GM18867 (cell line): ENCODE measurements around the gene DPH3.

ENCODE experiments used
- ATAC-seq: cut with Tn5 transposase; IDR thresholded peaks from one replicate; pipeline ENCODE4 v1.9.1; 2021; ENCODE audit warnings: mild to moderate bottlenecking, moderate library complexity; ENCODE audit not compliant: unreplicated experiment

The DPH3 gene

GRCh38 chr3:16257309-16257708 is 7.4 kb downstream of the DPH3 start:
- ATAC-seq, result no peak

GRCh38 chr3:16255726-16256125 is 9.0 kb downstream of the DPH3 start:
- no peak for ATAC-seq

GRCh38 chr3:16255326-16255725 is 9.4 kb downstream of the DPH3 start:
- no peak for ATAC-seq

- ATAC-seq, result no peak
These were observed 9.8 kb downstream of the DPH3 start for GRCh38 chr3:16254916-16255315.

- ATAC-seq, result no peak
These were observed 11.1 kb downstream of the DPH3 start for GRCh38 chr3:16253601-16254000.

GRCh38 chr3:16252988-16253387 is 11.8 kb downstream of the DPH3 start:
- ATAC-seq, result no peak

GRCh38 chr3:16252243-16252978 is 12.3 kb downstream of the DPH3 start:
- ATAC-seq, result peak; percentile 41

GRCh38 chr3:16251316-16252085 is 13.2 kb downstream of the DPH3 start:
- no peak for ATAC-seq

- no peak for ATAC-seq
These were observed 14.9 kb downstream of the DPH3 start for GRCh38 chr3:16249886-16250285.

- ATAC-seq, result no peak
These were observed 15.4 kb downstream of the DPH3 start for GRCh38 chr3:16249336-16249735.

GRCh38 chr3:16248556-16248955 is 16.2 kb downstream of the DPH3 start:
- ATAC-seq, result no peak

DNA sequence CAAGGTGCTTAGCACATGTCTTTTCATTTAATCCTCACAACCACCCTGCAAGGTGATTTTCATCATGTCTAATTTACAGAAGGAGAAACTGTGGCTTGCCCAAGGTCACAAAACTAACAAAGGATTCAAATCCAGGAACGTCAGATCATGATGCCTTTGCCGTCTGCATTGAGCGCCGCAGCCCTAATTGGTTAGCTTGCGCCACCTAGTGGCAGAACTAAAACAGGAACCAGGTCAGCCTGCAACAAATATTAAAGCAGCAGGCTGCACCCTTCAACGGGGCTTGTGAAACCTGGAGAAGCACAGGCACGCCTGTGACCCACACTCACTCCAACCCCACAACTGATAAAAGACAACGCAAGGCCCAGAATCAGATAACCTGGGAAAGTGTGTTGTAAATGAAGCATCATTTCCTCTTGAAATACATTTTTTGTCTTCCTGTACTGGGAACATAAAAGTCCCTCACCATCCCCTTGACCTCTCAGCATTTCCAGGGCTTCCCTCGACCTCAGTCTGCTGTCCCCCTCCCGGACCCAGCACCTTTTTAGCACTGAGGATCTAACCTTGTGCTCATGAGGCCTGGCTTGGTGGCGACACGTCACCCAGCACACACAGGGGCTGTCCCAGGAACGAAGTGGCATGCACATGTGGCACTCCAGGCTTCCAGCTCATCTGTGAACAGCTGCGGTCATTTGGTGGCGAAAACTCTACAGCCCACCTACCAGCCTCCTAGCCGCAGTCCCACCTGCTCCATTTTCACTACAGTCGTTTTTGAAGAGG is 17.3 kb downstream of the DPH3 start:
- ATAC-seq, result peak; percentile 80

DNA sequence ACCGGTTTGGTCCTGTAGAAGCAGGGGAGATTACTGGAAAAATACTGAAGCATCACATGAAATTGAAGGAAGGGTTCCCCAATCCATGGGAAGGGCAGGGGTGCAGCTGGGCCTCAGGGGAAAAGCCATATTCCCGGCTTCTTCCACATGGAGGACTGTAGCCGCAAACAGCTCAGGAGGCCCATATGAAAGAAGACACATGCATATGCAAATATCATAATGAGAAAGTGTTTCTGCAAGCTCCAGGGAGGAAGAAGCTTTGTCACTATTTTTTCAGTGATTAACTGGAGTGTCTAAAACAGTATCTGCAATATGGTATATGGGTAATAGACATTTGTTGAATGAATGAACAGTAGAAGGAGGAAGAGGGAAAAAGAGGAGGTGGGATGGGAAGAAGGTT is 19.1 kb downstream of the DPH3 start:
- ATAC-seq, result no peak

- ATAC-seq, result no peak
These were observed 20.8 kb downstream of the DPH3 start for GRCh38 chr3:16243706-16244490.

DNA sequence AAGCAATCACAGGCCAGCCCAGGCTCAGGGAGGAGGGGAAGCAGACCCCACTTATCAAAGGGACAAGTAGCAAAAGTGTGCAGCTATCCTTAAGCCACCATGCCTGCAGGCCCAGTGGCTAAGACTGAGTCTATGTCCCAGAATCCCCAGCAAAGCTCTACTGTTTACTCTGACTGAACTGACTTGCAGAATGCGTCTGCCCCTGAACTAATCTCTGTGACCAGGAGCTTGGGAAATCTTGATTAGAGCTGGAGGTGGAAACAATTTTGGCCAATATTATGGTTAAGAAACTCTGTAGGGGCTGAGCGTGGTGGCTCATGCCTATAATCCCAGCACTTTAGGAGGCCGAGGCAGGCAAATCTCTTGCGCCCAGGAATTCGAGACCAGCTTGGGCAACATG is 22.6 kb downstream of the DPH3 start:
- no peak for ATAC-seq

- ATAC-seq, result no peak
These were observed 23.5 kb downstream of the DPH3 start for GRCh38 chr3:16241225-16241624.

DNA sequence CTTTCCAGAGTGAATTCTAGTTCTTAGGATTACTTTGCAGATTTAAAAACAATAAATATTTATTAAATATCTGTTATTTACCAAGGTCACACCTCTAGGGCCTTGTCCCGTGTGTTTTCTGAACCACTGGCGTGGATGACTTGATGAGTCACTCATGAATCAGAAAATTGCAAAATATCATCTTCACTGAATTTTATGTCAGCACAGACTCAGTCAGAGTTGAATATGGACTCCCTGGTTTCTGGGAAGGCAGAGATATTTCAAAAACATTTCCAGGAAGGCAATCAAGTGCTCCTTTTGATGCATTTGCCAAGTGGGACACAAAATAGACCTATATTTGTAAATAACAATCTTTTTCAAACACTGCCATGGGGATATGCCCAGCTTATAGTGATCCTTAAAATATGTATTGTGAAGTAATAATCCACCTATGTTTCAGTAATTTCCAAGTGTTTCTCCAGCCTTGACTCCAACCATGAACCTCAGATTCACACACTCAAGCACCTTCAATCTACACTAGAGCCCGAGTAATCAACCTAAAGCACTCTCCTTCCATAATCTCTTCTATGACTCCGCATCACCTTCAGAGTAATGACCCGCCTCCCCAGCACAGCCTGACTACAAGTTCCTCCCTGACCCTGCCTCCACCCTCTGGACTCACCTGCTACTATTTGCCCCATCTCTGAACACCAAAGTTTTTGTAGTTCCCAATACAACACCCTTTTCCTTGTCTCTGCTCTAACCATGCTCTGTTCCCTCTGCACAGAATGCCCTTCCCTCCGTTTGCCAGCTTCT is 24.3 kb downstream of the DPH3 start:
- ATAC-seq, result no peak

DNA sequence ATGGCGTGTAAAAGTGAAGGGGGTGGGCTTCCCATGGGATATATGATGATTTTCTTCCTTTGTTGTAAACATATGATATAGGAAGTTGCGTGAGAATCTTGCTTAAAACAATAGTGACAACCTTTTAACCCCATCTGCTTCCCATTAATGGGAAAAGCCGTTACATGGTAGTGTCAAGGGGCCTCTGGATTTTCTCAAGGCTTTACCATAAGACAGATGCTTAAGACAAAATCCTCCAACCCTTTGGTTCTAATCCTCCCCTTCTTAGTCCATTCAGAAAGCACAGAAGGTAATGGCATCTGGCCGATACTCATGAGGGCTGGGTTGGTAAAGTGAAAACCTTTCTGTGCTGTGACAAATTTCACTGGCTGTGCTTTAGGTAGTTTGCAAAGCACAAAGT is 25.0 kb downstream of the DPH3 start:
- no peak for ATAC-seq

GRCh38 chr3:16239086-16239770 is 25.5 kb downstream of the DPH3 start:
- no peak for ATAC-seq
